Upper lobe of right lung (tissue), 1 donor: ENCODE results near the gene PLSCR5. TPM values are rescaled to one million over a fixed set of nuclear protein-coding genes. Genes with fewer than 3 reads are reported as not detected.

Experiments
- ATAC-seq: fragments of 200-7000 bp; cut with Tn5 transposase; one replicate; pipeline ENCODE4 v1.9.1; 2020; ENCODE audit warnings: mild to moderate bottlenecking, moderate library complexity
- DNase-seq: peaks from one replicate; pipeline ENCODE4 v3.0.0-alpha.2; 2020
- H3K27ac ChIP-seq: fragments of 200-600 bp; one replicate; pipeline ENCODE4 v1.8.0; 2022
- H3K27me3 ChIP-seq: fragments of 200-600 bp; one replicate; pipeline ENCODE4 v1.8.0; 2022; ENCODE audit warnings: mild to moderate bottlenecking
- H3K36me3 ChIP-seq: fragments of 200-600 bp; one replicate; pipeline ENCODE4 v1.8.0; 2022
- H3K4me1 ChIP-seq: fragments of 200-600 bp; one replicate; pipeline ENCODE4 v1.8.0; 2022
- H3K4me3 ChIP-seq: fragments of 200-600 bp; one replicate; pipeline ENCODE4 v1.8.0; 2022; ENCODE audit warnings: mild to moderate bottlenecking
- H3K9me3 ChIP-seq: fragments of 200-600 bp; one replicate; pipeline ENCODE4 v1.8.0; 2022
- CTCF ChIP-seq: fragments of 200-600 bp; IDR thresholded peaks from one replicate; pipeline ENCODE4 v1.8.0; 2022; ENCODE audit warnings: antibody characterized with exemption
- intact Hi-C: fragments of 100-400 bp; cut with DNase I; formaldehyde crosslinking; loops from one replicate; pipeline ENCODE4 v1.11.0; 2022
- total RNA-seq: library from RNA; stranded (reverse); fragmentation: NEBNext Ultra II Directional; extraction: Animal tissue kit (Norgen Biotek cat#: 25700); gene quantifications from one replicate; pipeline ENCODE4 v1.2.1, GENCODE V29; 2021
- donor health status: DM: no; HTN: yes; CAD: no; lungs with severe emphysema.

PLSCR5 gene
- total RNA-seq, 1 donor from 2014 or later: not detected

GRCh38 chr3:146598535-146598934 lies 6.6 kb downstream of the PLSCR5 start:
- Histone ChIP-seq H3K4me3 (no peak overlapping the region), H3K36me3 (no peaks in the 10 kb centered on the region), H3K4me1 (no peaks in the 10 kb centered on the region), H3K27ac (no peak overlapping the region), H3K27me3 (no peaks in the 10 kb centered on the region), H3K9me3 (no peaks in the 10 kb centered on the region)
- DNase-seq (no peak), ATAC-seq (no peak)
- TF ChIP-seq CTCF: no peak
- intact Hi-C loops: no loop called here

- no peaks in the 10 kb centered on the region for H3K36me3 ChIP-seq
- ATAC-seq (no peak), DNase-seq (no peak)
- H3K4me1 ChIP-seq: no peaks in the 10 kb centered on the region
- no peaks in the 10 kb centered on the region for H3K9me3 ChIP-seq
- no peak overlapping the region for H3K27ac ChIP-seq
- H3K4me3 ChIP-seq: no peak overlapping the region
- H3K27me3 ChIP-seq: no peaks in the 10 kb centered on the region
- intact Hi-C loops: no loop called here
- TF ChIP-seq CTCF: peak; percentile 40
These were observed 10.2 kb downstream of the PLSCR5 start for GRCh38 chr3:146594843-146595482.

- no peaks in the 10 kb centered on the region for H3K9me3 ChIP-seq
- H3K4me3 ChIP-seq: no peak overlapping the region
- TF ChIP-seq CTCF: no peak
- no peak overlapping the region for H3K27ac ChIP-seq
- ATAC-seq: no peak
- no peaks in the 10 kb centered on the region for H3K36me3 ChIP-seq
- no peaks in the 10 kb centered on the region for H3K27me3 ChIP-seq
- intact Hi-C loops: no loop called here
- DNase-seq: no peak
- no peaks in the 10 kb centered on the region for H3K4me1 ChIP-seq
These were observed 11.4 kb downstream of the PLSCR5 start for GRCh38 chr3:146593776-146594175.

GRCh38 chr3:146590521-146590920 lies 14.6 kb downstream of the PLSCR5 start:
- ATAC-seq (no peak), DNase-seq (no peak)
- intact Hi-C loops: no loop called here
- Histone ChIP-seq H3K27ac (no peak overlapping the region), H3K4me3 (no peak overlapping the region), H3K36me3 (no peaks in the 10 kb centered on the region), H3K27me3 (no peaks in the 10 kb centered on the region), H3K9me3 (no peaks in the 10 kb centered on the region), H3K4me1 (no peaks in the 10 kb centered on the region)
- no peak for TF ChIP-seq CTCF

GRCh38 chr3:146589899-146590508 lies 15.1 kb downstream of the PLSCR5 start:
- DNase-seq (no peak), ATAC-seq (peak; percentile 58)
- intact Hi-C loops: no loop called here
- H3K4me1 ChIP-seq: no peaks in the 10 kb centered on the region
- H3K36me3 ChIP-seq: no peaks in the 10 kb centered on the region
- peak; percentile 64 for TF ChIP-seq CTCF
- no peaks in the 10 kb centered on the region for H3K9me3 ChIP-seq
- no peaks in the 10 kb centered on the region for H3K27me3 ChIP-seq
- no peak overlapping the region for H3K4me3 ChIP-seq
- no peak overlapping the region for H3K27ac ChIP-seq
